Kidney epithelial cell (primary cell): ENCODE results near the gene YEATS2. TPM values are rescaled to one million over a fixed set of nuclear protein-coding genes. Genes with fewer than 3 reads are reported as not detected.

Source experiments
- DNase-seq: peaks from one replicate; pipeline ENCODE4 v3.0.0-alpha.2; 2010; ENCODE audit warnings: low read depth
- H3K27me3 ChIP-seq: 2 replicates; pipeline ENCODE4 v1.6.0; 2011; ENCODE audit warnings: low read length; ENCODE audit not compliant: control insufficient read depth, insufficient read depth
- H3K36me3 ChIP-seq: 2 replicates; pipeline ENCODE4 v1.5.1; 2011; ENCODE audit warnings: low read length; ENCODE audit not compliant: control insufficient read depth, insufficient read depth
- H3K4me3 ChIP-seq: 2 replicates; pipeline ENCODE4 v1.5.1; 2011; ENCODE audit warnings: low read depth, mild to moderate bottlenecking, control low read depth, low read length
- CTCF ChIP-seq: IDR thresholded peaks from 2 replicates; pipeline ENCODE4 v1.5.1; 2011; ENCODE audit warnings: mild to moderate bottlenecking, moderate library complexity, low read length, control low read depth, inconsistent platforms; ENCODE audit not compliant: insufficient read depth, poor library complexity, severe bottlenecking
- total RNA-seq: library from RNA; depleted of rRNA; stranded (reverse); fragments of >200 nt; gene quantifications from 2 replicates; pipeline ENCODE4 v1.2.3, GENCODE V29; 2015

The YEATS2 gene
- total RNA-seq, 1 donor from 2014 or later, result 30.2 TPM

- TF ChIP-seq CTCF, result no peak
- Histone ChIP-seq H3K4me3 (no peak overlapping the region), H3K27me3 (no peaks in the 10 kb centered on the region), H3K36me3 (peaks cover 1% of the 10 kb centered on the region)
- DNase-seq, result no peak
These were observed 64.7 kb downstream of the YEATS2 start for GRCh38 chr3:183762304-183762703.

GRCh38 chr3:183764847-183765731, 67.5 kb downstream of the YEATS2 start:
- DNase-seq, result peak; percentile 41
- Histone ChIP-seq H3K27me3 (no peaks in the 10 kb centered on the region), H3K4me3 (no peak overlapping the region), H3K36me3 (peaks cover 1% of the 10 kb centered on the region)
- TF ChIP-seq CTCF, result no peak

- Histone ChIP-seq H3K36me3 (peaks cover 1% of the 10 kb centered on the region), H3K27me3 (no peaks in the 10 kb centered on the region), H3K4me3 (no peak overlapping the region)
- no peak for DNase-seq
- no peak for TF ChIP-seq CTCF
These were observed 68.5 kb downstream of the YEATS2 start for GRCh38 chr3:183766107-183766506.

GRCh38 chr3:183766745-183767606, 69.4 kb downstream of the YEATS2 start:
- peak; percentile 86 for TF ChIP-seq CTCF
- H3K27me3 ChIP-seq, result no peaks in the 10 kb centered on the region
- H3K36me3 ChIP-seq, result peaks cover under 1% of the 10 kb centered on the region
- DNase-seq, result no peak
- H3K4me3 ChIP-seq, result no peak overlapping the region

- no peaks in the 10 kb centered on the region for H3K27me3 ChIP-seq
- H3K36me3 ChIP-seq, result peaks cover 3% of the 10 kb centered on the region
- no peak for DNase-seq
- H3K4me3 ChIP-seq, result no peak overlapping the region
- no peak for TF ChIP-seq CTCF
These were observed 70.5 kb downstream of the YEATS2 start for GRCh38 chr3:183768114-183768513.
